ENCODE measurements around the gene EXOSC6. TPM values are rescaled to one million over a fixed set of nuclear protein-coding genes. Genes with fewer than 3 reads are reported as not detected.
"Not testable (repeated sequence)": the region's sequence is repeated elsewhere in the genome, so short reads cannot be mapped to it uniquely, and the experiment has no call there.

The EXOSC6 gene
- total RNA-seq, 2 donors from 2014 or later: 19.2 to 21.8 TPM

DNA sequence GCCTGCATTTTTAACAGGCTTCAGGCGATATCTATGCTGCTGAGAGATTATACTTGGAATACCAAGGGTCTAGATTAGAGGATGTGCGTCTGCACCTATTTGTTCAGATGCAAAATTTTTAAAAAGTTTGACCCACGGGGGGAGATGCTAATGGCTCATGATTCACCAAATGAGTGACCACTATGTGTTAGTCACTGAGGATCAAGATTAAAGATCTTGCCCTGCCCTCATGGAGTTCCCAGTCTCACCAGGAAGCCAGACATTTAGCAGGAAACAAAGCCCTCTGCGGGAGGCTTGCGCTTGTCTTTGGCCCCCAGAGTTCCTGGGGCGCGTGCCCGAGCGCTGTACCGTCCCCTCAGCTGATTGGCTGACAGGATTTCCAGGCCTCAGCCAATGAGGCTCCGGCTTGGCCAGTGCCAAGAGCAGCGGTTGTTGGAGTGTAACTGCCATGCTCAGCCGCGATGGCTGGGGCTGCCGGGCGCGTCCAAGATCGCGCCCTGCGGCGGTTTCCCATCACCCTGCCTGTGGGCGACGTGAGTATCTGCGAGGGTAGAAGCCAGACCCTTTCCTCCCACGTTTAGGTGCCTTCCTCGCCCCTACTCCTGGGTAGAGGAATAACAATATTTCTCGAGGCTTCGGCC, 42.8 kb upstream of the EXOSC6 start:
- 93% methylated on average over 22 to 23 of the region's 28 CpGs for WGBS, 2 donors
- intact Hi-C loops (cut with DNase I): loop anchor here (10.0 kb wide), 1 partner anchor 50 kb away; the partner anchor contains the start of gene DDX19A
- Histone ChIP-seq H3K9me3 (no peaks in the 10 kb centered on the region), H3K27ac (no peak overlapping the region), H3K36me3 (replicated peaks in 1 of 2; ENCODE audit: insufficient read depth in 1 of 2, low read depth in 2 of 2) (no peaks in the 10 kb centered on the region), H3K27me3 (no peaks in the 10 kb centered on the region), H3K4me3 (no peak overlapping the region), H3K4me1 (peaks cover 8% of the 10 kb centered on the region)
- no peak for TF ChIP-seq POLR2A (IDR thresholded peaks at IDR 0.05)
- TF ChIP-seq, protein P1, sequence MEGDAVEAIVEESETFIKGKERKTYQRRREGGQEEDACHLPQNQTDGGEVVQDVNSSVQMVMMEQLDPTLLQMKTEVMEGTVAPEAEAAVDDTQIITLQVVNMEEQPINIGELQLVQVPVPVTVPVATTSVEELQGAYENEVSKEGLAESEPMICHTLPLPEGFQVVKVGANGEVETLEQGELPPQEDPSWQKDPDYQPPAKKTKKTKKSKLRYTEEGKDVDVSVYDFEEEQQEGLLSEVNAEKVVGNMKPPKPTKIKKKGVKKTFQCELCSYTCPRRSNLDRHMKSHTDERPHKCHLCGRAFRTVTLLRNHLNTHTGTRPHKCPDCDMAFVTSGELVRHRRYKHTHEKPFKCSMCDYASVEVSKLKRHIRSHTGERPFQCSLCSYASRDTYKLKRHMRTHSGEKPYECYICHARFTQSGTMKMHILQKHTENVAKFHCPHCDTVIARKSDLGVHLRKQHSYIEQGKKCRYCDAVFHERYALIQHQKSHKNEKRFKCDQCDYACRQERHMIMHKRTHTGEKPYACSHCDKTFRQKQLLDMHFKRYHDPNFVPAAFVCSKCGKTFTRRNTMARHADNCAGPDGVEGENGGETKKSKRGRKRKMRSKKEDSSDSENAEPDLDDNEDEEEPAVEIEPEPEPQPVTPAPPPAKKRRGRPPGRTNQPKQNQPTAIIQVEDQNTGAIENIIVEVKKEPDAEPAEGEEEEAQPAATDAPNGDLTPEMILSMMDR (IDR thresholded peaks at IDR 0.05): no peak
- ATAC-seq: no peak
- DNase-seq: no peak

DNA sequence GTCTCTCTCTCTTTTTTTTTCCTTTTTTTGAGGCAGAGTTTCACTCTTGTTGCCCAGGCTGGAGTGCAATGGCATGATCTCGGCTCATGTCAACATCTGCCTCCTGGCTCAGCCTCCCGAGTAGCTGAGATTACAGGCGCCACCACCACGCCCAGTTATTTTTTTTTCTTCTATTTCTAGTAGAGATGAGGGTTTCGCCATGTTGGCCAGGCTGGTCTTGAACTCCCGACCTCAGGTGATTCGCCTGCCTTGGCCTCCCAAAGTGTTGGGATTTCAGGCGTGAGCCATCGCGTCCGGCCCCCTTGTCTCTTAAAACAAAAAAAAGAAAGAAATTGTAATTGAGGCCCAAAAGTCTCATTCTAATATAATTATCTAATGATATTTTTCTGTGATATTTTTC, 40.4 kb upstream of the EXOSC6 start:
- not testable (repeated sequence) for H3K9me3 ChIP-seq, H3K4me3 ChIP-seq

DNA sequence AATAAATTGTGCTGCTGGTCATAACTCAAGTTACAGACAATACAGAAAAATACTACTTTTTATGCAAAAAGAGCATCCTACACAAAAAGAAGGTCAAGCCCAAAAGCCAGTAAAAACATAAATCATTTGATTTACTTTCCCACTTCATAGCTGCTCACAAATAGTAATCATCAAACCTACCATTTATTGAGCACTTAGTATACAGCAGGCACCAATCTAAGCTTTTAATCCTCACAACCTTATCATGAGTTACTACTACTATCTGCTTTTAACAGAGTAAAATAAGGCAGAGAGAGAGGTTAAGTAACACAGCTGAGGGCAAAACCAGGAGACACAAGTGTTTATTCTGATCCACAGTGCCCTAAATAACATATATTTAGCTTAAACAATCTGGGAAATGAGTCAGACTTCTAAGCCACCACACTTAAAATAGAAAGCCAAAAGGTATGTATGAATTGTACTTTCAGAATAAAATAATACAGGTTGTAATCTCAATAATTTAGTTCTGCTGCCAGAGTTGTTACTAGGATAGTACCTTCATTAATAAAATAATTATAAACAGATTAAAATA, 39.3 kb upstream of the EXOSC6 start:
- TF ChIP-seq, protein P1 (IDR thresholded peaks at IDR 0.05): no peak
- TF ChIP-seq POLR2A (IDR thresholded peaks at IDR 0.05): no peak
- Histone ChIP-seq H3K4me1 (peaks cover 17% of the 10 kb centered on the region), H3K36me3 (replicated peaks in 1 of 2; ENCODE audit: insufficient read depth in 1 of 2, low read depth in 2 of 2) (no peaks in the 10 kb centered on the region), H3K9me3 (no peaks in the 10 kb centered on the region), H3K4me3 (no peak overlapping the region), H3K27me3 (no peaks in the 10 kb centered on the region), H3K27ac (no peak overlapping the region)
- intact Hi-C loops (cut with DNase I): loop anchor here (10.0 kb wide), 1 partner anchor 54 kb away; the partner anchor contains the start of gene DDX19A
- no peak for ATAC-seq
- DNase-seq: no peak

More for the DNA sequence above, 40.4 kb upstream of the EXOSC6 start:
- intact Hi-C loops (cut with DNase I): loop anchor here (10.0 kb wide), 1 partner anchor 53 kb away; the partner anchor contains the start of gene DDX19A
- not testable (repeated sequence) for H3K27me3 ChIP-seq; DNase-seq; ATAC-seq; H3K36me3 ChIP-seq (replicated peaks in 1 of 2; ENCODE audit: insufficient read depth in 1 of 2, low read depth in 2 of 2)
- Histone ChIP-seq H3K27ac (peak overlapping the region in 3 of 4 donors; percentile 12 to 43 (median 35)), H3K4me1 (peaks cover 16% of the 10 kb centered on the region)
- 46 to 48% methylated on average over 11 of the region's 11 CpGs for WGBS, 2 donors

DNA sequence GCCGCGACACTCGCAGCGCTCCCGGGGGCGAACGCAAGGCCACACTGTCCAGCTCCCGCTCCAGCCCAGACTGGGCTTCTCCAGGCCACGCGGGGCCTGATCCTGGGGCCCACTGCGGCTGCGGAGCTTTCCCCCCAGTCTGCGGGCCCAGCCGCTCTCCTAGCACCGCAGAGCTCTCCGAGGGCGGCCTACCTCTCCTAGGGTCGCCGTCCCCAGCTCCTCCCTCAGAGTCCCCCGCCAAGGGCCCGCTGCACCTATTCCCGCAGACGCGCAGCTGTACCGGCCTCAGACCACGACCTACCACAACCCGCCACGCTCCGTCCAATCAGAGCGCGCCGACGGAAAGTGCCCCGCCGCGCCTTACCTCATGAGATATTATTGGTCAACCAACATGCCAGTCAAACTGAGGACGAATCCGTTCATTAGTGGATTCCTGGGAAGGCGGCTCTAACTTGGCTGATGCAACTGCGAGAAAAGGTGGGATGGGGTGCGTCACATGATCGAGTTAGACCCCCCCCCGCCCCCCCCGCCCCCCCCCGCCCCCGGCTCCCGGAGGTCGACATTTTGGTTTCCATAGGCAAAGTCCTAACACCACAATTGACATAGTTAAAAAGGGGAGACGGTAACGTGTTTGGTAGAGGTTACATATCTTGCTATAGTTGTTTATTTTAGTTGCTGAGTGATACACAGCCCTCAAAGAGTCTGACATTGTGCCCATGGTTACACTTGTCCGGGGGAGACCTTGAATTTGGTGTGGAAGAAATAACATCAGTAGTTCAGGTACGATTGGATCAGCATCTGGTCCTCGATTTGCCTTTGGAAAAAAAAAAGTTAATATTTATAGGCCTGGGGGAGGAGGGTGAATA, 37.7 kb upstream of the EXOSC6 start, which contains the start of gene AARS1:
TSS of gene AARS1 (minus strand) at position 278 of the 866 bp plus-strand sequence. CDS start 6,743 bp downstream, outside the sequence.
- no peaks in the 10 kb centered on the region for H3K9me3 ChIP-seq
- peak within 1 kb of the TSS; percentile 90 to 99 (median 98) for H3K27ac ChIP-seq
- intact Hi-C loops (cut with DNase I): loop anchor here (10.0 kb wide), 1 partner anchor 55 kb away; the partner anchor contains the start of gene DDX19A
- TF ChIP-seq, protein P1 (IDR thresholded peaks at IDR 0.05): peak in 1 of 7 experiments; percentile 19
- peak; percentile 98 to 99 (median 98) for TF ChIP-seq POLR2A (IDR thresholded peaks at IDR 0.05)
- WGBS, 2 donors: 0 to 2% methylated on average over 17 to 53 of the region's 53 CpGs
- H3K4me1 ChIP-seq: peaks cover 17% of the 10 kb centered on the region
- DNase-seq (peak; percentile 96 to 99 (median 98)), ATAC-seq (peak; percentile 99)
- H3K4me3 ChIP-seq: peak within 1 kb of the TSS; percentile 21 to 70
- H3K36me3 ChIP-seq (replicated peaks in 1 of 2; ENCODE audit: insufficient read depth in 1 of 2, low read depth in 2 of 2): no peaks in the 10 kb centered on the region
- no peaks in the 10 kb centered on the region for H3K27me3 ChIP-seq

DNA sequence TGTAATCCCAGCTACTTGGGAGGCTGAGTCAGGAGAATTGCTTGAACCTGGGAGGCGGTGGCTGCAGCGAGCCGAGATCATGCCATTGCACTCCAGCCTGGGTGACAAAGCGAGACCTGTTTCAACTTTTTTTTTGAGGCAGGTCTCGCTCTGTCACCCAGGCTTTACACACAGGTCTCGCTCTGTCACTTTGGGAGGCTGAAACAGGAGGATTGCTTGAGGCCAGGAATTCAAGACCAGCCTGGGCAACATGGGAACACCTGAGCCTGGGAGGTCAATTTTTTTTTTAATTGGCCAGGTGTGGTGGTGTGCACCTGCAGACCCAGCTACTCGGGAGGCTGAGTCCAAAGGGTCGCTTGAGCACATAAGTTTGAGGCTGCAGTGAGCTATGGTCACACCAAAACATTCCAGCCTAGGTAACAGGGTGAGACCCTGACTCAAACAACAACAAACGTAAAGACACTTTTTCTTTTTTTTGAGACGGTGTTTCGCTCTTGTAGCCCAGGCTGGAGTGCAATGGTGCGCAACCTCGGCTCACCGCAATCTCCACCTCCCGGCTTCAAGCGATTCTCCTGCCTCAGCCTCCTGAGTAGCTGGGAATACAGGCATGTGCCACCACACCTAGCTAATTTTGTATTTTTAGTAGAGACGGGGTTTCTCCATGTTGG, 35.7 kb upstream of the EXOSC6 start:
- 75 to 86% methylated on average over 17 of the region's 17 CpGs for WGBS, 2 donors
- H3K4me1 ChIP-seq: peaks cover 31% of the 10 kb centered on the region
- DNase-seq; H3K36me3 ChIP-seq (replicated peaks in 1 of 2; ENCODE audit: insufficient read depth in 1 of 2, low read depth in 2 of 2); H3K9me3 ChIP-seq; ATAC-seq; intact Hi-C loops (cut with DNase I); H3K27me3 ChIP-seq; H3K4me3 ChIP-seq: not testable (repeated sequence)
- H3K27ac ChIP-seq: peak overlapping the region in 3 of 4 donors; percentile 90 to 98 (median 98)
